A549 (cell line): Measurements from ENCODE around the gene MYCN. TPM values are rescaled to one million over a fixed set of nuclear protein-coding genes. Genes with fewer than 3 reads are reported as not detected.

Source experiments
- ATAC-seq, 2 experiments: fragments of 200-7000 bp in 1 of 2; fragments of >200 bp in 1 of 2; cut with Nextera tagmentation in 1 of 2; cut with Tn5 transposase in 1 of 2; 3 replicates each; pipeline versions ENCODE4 v1.8.0 to v1.9.1; 2018 to 2020; ENCODE audit warnings: mild to moderate bottlenecking in 1 of 2, moderate library complexity in 1 of 2
- CTCF ChIA-PET: fragments of 300-600 bp; sonication (Branson Sonifier 250); formaldehyde crosslinking; extraction: SDS; loops from one replicate; lab custom pipeline; 2021; ENCODE audit warnings: antibody characterized with exemption, inconsistent platforms; lab: Yijun Ruan, JAX
- POLR2A ChIA-PET: fragments of 350-600 bp; formaldehyde crosslinking; extraction: SDS; loops from one replicate; lab custom pipeline; 2021; ENCODE audit warnings: antibody characterized with exemption, inconsistent platforms; lab: Yijun Ruan, JAX
- DNase-seq, 2 experiments: peaks; one replicate each; pipeline versions ENCODE4 v3.0.0 to v3.0.0-alpha.2; 2011 to 2016; ENCODE audit warnings: low read depth in 1 of 2, low spot score in 1 of 2
- FAIRE-seq: peaks from 2 replicates; lab custom pipeline; 2011; peaks lifted over from hg19 to GRCh38; lab: Jason Lieb, UNC
- H3K27ac ChIP-seq, 2 experiments: fragments of >200 bp; sonication (Bioruptor Twin); formaldehyde crosslinking; 3 replicates each; pipeline ENCODE4 v1.5.1; 2016 to 2017
- H3K4me1 ChIP-seq: fragments of >200 bp; sonication (Bioruptor Twin); formaldehyde crosslinking; 3 replicates; pipeline ENCODE4 v1.6.1; 2016
- H3K4me2 ChIP-seq: fragments of >200 bp; sonication (Bioruptor Twin); formaldehyde crosslinking; 3 replicates; pipeline ENCODE4 v1.6.1; 2016
- H3K4me3 ChIP-seq: fragments of >200 bp; sonication (Bioruptor Twin); formaldehyde crosslinking; 3 replicates; pipeline ENCODE4 v1.5.1; 2016
- H3K9me3 ChIP-seq: fragments of >200 bp; sonication (Bioruptor Twin); formaldehyde crosslinking; 3 replicates; pipeline ENCODE4 v1.6.1; 2016
- CEBPB ChIP-seq, 2 experiments: fragments of >200 bp in 1 of 2; sonication (Bioruptor Twin) in 1 of 2; formaldehyde crosslinking in 1 of 2; IDR thresholded peaks; 2 replicates each; pipeline ENCODE4 v1.6.1; 2012 to 2016
- EHF ChIP-seq: fragments of 250-450 bp; sonication (Bioruptor Pico); IDR thresholded peaks from 2 replicates; pipeline ENCODE4 v1.5.0; 2020; ENCODE audit warnings: mild to moderate bottlenecking
- EHMT2 ChIP-seq: fragments of 200-600 bp; sonication (generic); IDR thresholded peaks from 2 replicates; pipeline ENCODE4 v1.6.1; 2016; ENCODE audit warnings: antibody characterized with exemption, low read depth, mild to moderate bottlenecking, moderate library complexity
- FOSL2 ChIP-seq, 2 experiments: fragments of 450-650 bp in 1 of 2; fragments of >200 bp in 1 of 2; sonication (Bioruptor Twin) in 1 of 2; formaldehyde crosslinking; IDR thresholded peaks; 2 replicates each; pipeline versions ENCODE4 v1.5.0 to v1.6.1; 2016 to 2020; ENCODE audit warnings: mild to moderate bottlenecking in 1 of 2, moderate library complexity in 1 of 2
- GATA3 ChIP-seq: IDR thresholded peaks from 2 replicates; pipeline ENCODE4 v1.6.1; 2012; ENCODE audit warnings: borderline replicate concordance
- HES2 ChIP-seq: fragments of >200 bp; sonication (Bioruptor Twin); formaldehyde crosslinking; IDR thresholded peaks from 2 replicates; pipeline ENCODE4 v1.6.1; 2016
- HOXB5 ChIP-seq: fragments of 250-450 bp; sonication (Bioruptor Pico); IDR thresholded peaks from 2 replicates; pipeline ENCODE4 v1.5.0; 2020; ENCODE audit warnings: mild to moderate bottlenecking, moderate library complexity
- JUN ChIP-seq, 2 experiments: fragments of >200 bp; sonication (Bioruptor Twin); formaldehyde crosslinking; IDR thresholded peaks; 2 replicates in 1 of 2; 3 replicates in 1 of 2; pipeline ENCODE4 v1.6.1; 2016 to 2017
- JUNB ChIP-seq: fragments of >200 bp; sonication (Bioruptor Twin); formaldehyde crosslinking; IDR thresholded peaks from 2 replicates; pipeline ENCODE4 v1.6.1; 2016
- KDM1A ChIP-seq: fragments of 200-600 bp; sonication (generic); IDR thresholded peaks from 2 replicates; pipeline ENCODE4 v1.6.1; 2016; ENCODE audit warnings: low read depth, mild to moderate bottlenecking
- KDM5A ChIP-seq: fragments of 200-600 bp; sonication (generic); IDR thresholded peaks from 2 replicates; pipeline ENCODE4 v1.6.1; 2016; ENCODE audit warnings: antibody characterized with exemption, mild to moderate bottlenecking
- NPAS2 ChIP-seq: fragments of 250-450 bp; sonication (Bioruptor Pico); IDR thresholded peaks from 2 replicates; pipeline ENCODE4 v1.8.0; 2022; ENCODE audit warnings: mild to moderate bottlenecking, moderate library complexity, borderline replicate concordance
- POLR2A ChIP-seq: IDR thresholded peaks from 2 replicates; pipeline ENCODE4 v1.6.1; 2012; ENCODE audit warnings: mild to moderate bottlenecking, low read length
- POLR2AphosphoS2 ChIP-seq: conservative IDR thresholded peaks from 2 replicates; pipeline ENCODE4 v1.6.1; 2012; ENCODE audit warnings: low read length, improper control_type of control experiment, inconsistent platforms
- RARB ChIP-seq: fragments of 250-450 bp; sonication (Bioruptor Pico); IDR thresholded peaks from 2 replicates; pipeline ENCODE4 v1.8.0; 2021; ENCODE audit warnings: mild to moderate bottlenecking, moderate library complexity
- REST ChIP-seq: fragments of 200-600 bp; sonication (generic); IDR thresholded peaks from 2 replicates; pipeline ENCODE4 v1.6.1; 2016; ENCODE audit warnings: antibody characterized with exemption, mild to moderate bottlenecking, moderate library complexity
- RNF2 ChIP-seq: fragments of 200-600 bp; sonication (generic); IDR thresholded peaks from 2 replicates; pipeline ENCODE4 v1.6.1; 2016; ENCODE audit warnings: low read depth, mild to moderate bottlenecking, antibody characterized with exemption, moderate library complexity, borderline replicate concordance
- ZC3H11A ChIP-seq: fragments of 450-650 bp; IDR thresholded peaks from 2 replicates; pipeline ENCODE4 v1.6.1; 2014; ENCODE audit warnings: antibody characterized with exemption, mild to moderate bottlenecking
- WGBS: methylation state at CpG from one replicate; pipeline ENCODE4 v1.1.6; 2017; ENCODE audit errors: missing lambda C conversion rate; 5-methylcytosine and 5-hydroxymethylcytosine counted together
- polyA plus RNA-seq, 4 experiments: library from polyadenylated mRNA; depleted of rRNA in 3 of 4; stranded (reverse); fragments of >200 nt; fragmentation: RNase III in 1 of 4; extraction: RNeasy Plus Mini Kit Qiagen cat#74134 plus additional on column Dnase treatment in 1 of 4; gene quantifications; 2 replicates in 3 of 4; 3 replicates in 1 of 4; pipeline ENCODE4 v1.2.3, GENCODE V29; 2011 to 2017
- TF ChIP-seq, protein P1 (sequence below): fragments of >200 bp; sonication (Bioruptor Twin); formaldehyde crosslinking; IDR thresholded peaks from 3 replicates; pipeline ENCODE4 v1.6.1; 2016
- TF ChIP-seq, protein P2 (sequence below): IDR thresholded peaks from 2 replicates; pipeline ENCODE4 v1.6.1; 2012

The MYCN gene
- polyA plus RNA-seq, 2 of the 4 experiments (the other 2 are of a cell fraction): not detected

GRCh38 chr2:15956230-15956629 lies 15.9 kb downstream of the MYCN start:
- WGBS: 69% methylated on average over 9 of the region's 9 CpGs
- DNase-seq: no peak
- Histone ChIP-seq H3K4me1 (no peaks in the 10 kb centered on the region), H3K4me2 (no peak overlapping the region), H3K9me3 (no peaks in the 10 kb centered on the region), H3K4me3 (no peak overlapping the region), H3K27ac (no peak overlapping the region)
- no peak for FAIRE-seq
- ATAC-seq: no peak
- ChIA-PET CTCF (interaction anchor here (1.3 kb wide), 1 partner anchor 16 kb away, joined by 4 read pairs; the partner anchor contains the start of gene MYCN), POLR2A (no interaction called here)
- TF ChIP-seq KDM5A (no peak), ZC3H11A (no peak), RARB (CRISPR knock-in tag) (no peak), JUNB (no peak), RNF2 (no peak), POLR2AphosphoS2 (no peak), POLR2A (no peak), REST (no peak), JUN (IDR thresholded peaks at IDR 0.05) (no peak)
- TF ChIP-seq, protein P1, sequence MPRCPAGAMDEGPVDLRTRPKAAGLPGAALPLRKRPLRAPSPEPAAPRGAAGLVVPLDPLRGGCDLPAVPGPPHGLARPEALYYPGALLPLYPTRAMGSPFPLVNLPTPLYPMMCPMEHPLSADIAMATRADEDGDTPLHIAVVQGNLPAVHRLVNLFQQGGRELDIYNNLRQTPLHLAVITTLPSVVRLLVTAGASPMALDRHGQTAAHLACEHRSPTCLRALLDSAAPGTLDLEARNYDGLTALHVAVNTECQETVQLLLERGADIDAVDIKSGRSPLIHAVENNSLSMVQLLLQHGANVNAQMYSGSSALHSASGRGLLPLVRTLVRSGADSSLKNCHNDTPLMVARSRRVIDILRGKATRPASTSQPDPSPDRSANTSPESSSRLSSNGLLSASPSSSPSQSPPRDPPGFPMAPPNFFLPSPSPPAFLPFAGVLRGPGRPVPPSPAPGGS: no peak

GRCh38 chr2:15956751-15957736 lies 16.7 kb downstream of the MYCN start:
- Histone ChIP-seq H3K4me1 (no peaks in the 10 kb centered on the region), H3K9me3 (no peaks in the 10 kb centered on the region), H3K27ac (no peak overlapping the region), H3K4me2 (no peak overlapping the region), H3K4me3 (no peak overlapping the region)
- no peak for TF ChIP-seq EHF
- TF ChIP-seq, protein P1: no peak
- TF ChIP-seq HOXB5 (CRISPR knock-in tag): no peak
- TF ChIP-seq POLR2AphosphoS2: no peak
- no peak for TF ChIP-seq NPAS2 (CRISPR knock-in tag)
- TF ChIP-seq EHMT2: no peak
- no peak for TF ChIP-seq GATA3
- no peak for TF ChIP-seq REST
- TF ChIP-seq KDM1A: no peak
- no peak for TF ChIP-seq HES2
- no peak for TF ChIP-seq FOSL2 (IDR thresholded peaks at IDR 0.05)
- TF ChIP-seq FOSL2 (CRISPR knock-in tag; IDR thresholded peaks at IDR 0.05): no peak
- TF ChIP-seq, protein P2, sequence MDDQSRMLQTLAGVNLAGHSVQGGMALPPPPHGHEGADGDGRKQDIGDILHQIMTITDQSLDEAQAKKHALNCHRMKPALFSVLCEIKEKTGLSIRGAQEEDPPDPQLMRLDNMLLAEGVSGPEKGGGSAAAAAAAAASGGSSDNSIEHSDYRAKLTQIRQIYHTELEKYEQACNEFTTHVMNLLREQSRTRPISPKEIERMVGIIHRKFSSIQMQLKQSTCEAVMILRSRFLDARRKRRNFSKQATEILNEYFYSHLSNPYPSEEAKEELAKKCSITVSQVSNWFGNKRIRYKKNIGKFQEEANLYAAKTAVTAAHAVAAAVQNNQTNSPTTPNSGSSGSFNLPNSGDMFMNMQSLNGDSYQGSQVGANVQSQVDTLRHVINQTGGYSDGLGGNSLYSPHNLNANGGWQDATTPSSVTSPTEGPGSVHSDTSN: no peak
- no peak for TF ChIP-seq CEBPB (IDR thresholded peaks at IDR 0.05)
- WGBS: 66% methylated on average over 16 of the region's 16 CpGs
- ChIA-PET CTCF (interaction anchor here (1.3 kb wide), 1 partner anchor 17 kb away, joined by 4 read pairs; the partner anchor contains the start of gene MYCN), POLR2A (no interaction called here)
- no peak for FAIRE-seq
- no peak for ATAC-seq
- no peak for DNase-seq
